Psoas muscle (tissue), 8 donors: ENCODE measurements around the gene SEBOX. TPM values are rescaled to one million over a fixed set of nuclear protein-coding genes. Genes with fewer than 3 reads are reported as not detected.

Source experiments
- ATAC-seq, 4 donors: fragments of 200-7000 bp; cut with Tn5 transposase; one replicate each; pipeline ENCODE4 v1.9.1; 2020; ENCODE audit warnings: moderate library complexity in 3 of 4, mild to moderate bottlenecking in 2 of 4
- DNase-seq, 2 donors: peaks; one replicate each; pipeline ENCODE4 v3.0.0-alpha.2; 2020
- H3K27ac ChIP-seq: fragments of 200-600 bp; one replicate; pipeline ENCODE4 v1.8.0; 2022
- H3K27me3 ChIP-seq, 3 donors: fragments of 200-600 bp in 1 of 3; one replicate each; pipeline versions ENCODE4 v1.6.1 to v1.8.0; 2013 to 2022; ENCODE audit warnings: low read length in 2 of 3, mild to moderate bottlenecking in 2 of 3, moderate library complexity in 1 of 3; ENCODE audit not compliant: insufficient read depth in 3 of 3
- H3K36me3 ChIP-seq, 2 donors: fragments of 200-600 bp in 1 of 2; one replicate each; pipeline versions ENCODE4 v1.6.1 to v1.8.0; 2013 to 2022; ENCODE audit warnings: low read depth in 1 of 2, mild to moderate bottlenecking in 1 of 2, moderate library complexity in 1 of 2; ENCODE audit not compliant: insufficient read depth in 1 of 2
- H3K4me1 ChIP-seq: fragments of 200-600 bp; one replicate; pipeline ENCODE4 v1.8.0; 2022
- H3K4me3 ChIP-seq: fragments of 200-600 bp; one replicate; pipeline ENCODE4 v1.8.0; 2022; ENCODE audit warnings: mild to moderate bottlenecking
- H3K9me3 ChIP-seq: fragments of 200-600 bp; one replicate; pipeline ENCODE4 v1.8.0; 2022
- CTCF ChIP-seq: fragments of 200-600 bp; IDR thresholded peaks from one replicate; pipeline ENCODE4 v1.8.0; 2022; ENCODE audit warnings: antibody characterized with exemption
- WGBS, 3 donors: extraction: QIAGEN DNeasy Blood & Tissue Kit; methylation state at CpG; one replicate each; pipeline versions ENCODE4 v1.1.6 to v1.1.7; 2013; 5-methylcytosine and 5-hydroxymethylcytosine counted together
- intact Hi-C, 2 donors: fragments of 100-400 bp; cut with DNase I; formaldehyde crosslinking; loops; one replicate each; pipeline versions ENCODE4 v1.11.0 to v1.14.2; 2022
- polyA plus RNA-seq, 3 donors: library from polyadenylated mRNA; stranded (reverse); fragments of 200-250 nt; gene quantifications; one replicate each; pipeline ENCODE4 v1.2.3, GENCODE V29; 2013
- total RNA-seq, 4 donors: library from RNA; stranded (reverse); fragmentation: NEBNext Ultra II Directional in 2 of 4; extraction: Animal tissue kit (Norgen Biotek cat#: 25700) in 2 of 4; gene quantifications; one replicate each; pipeline versions ENCODE4 v1.2.1 to v1.2.4, GENCODE V29; 2021 to 2023
- donor health status: healthy with polysubstance abuse.
- donor health status: DM: no; HTN: no; CAD: no; lungs with moderate emphysema.
- donor health status: Bipolar disorder and iron deficiency.
- donor health status: healthy.
- donor health status: DM: yes; HTN: yes; CAD: no.
- donor health status: DM: no; HTN: no; CAD: no.
- donor health status: DM: no; HTN: no; CAD: no.
- donor health status: DM: yes; HTN: yes; CAD: no.

Gene SEBOX
- total and polyA plus RNA-seq, 7 donors, result not detected

- H3K27ac ChIP-seq, result peak within 1 kb of the TSS; percentile 94
- H3K36me3 ChIP-seq, result peaks cover 0 to 35% of the 10 kb centered on the region in 2 donors
- ATAC-seq (peak; percentile 97 to 98 (median 98)), DNase-seq (peak; percentile 99 to 100)
- 0 to 1% (median 1%) methylated on average over 61 to 62 of the region's 62 CpGs for WGBS, 3 donors
- no peak for TF ChIP-seq CTCF
- intact Hi-C loops, result loop anchor here (2.0 to 5.0 kb wide), 2 partner anchors 17 to 617 kb away; partner anchors contain the start of genes PHF12 (in 1 of the 2) and TMEM97 (in 1 of the 2)
- no peaks in the 10 kb centered on the region for H3K27me3 ChIP-seq
- no peaks in the 10 kb centered on the region for H3K9me3 ChIP-seq
- H3K4me1 ChIP-seq, result peaks cover 29% of the 10 kb centered on the region
- peak within 1 kb of the TSS; percentile 86 for H3K4me3 ChIP-seq
Measured at GRCh38 chr17:28335201-28335958, 29.6 kb downstream of the SEBOX start, which contains the start of the genes IFT20 and TNFAIP1. Gene IFT20, minus strand, starts transcription at chr17:28335472. Its CDS starts 3,487 bp downstream, at chr17:28331985. Gene TNFAIP1, plus strand, starts transcription at chr17:28335761. Its CDS starts 3,761 bp downstream, at chr17:28339522.

GRCh38 chr17:28334666-28335200 lies 30.3 kb downstream of the SEBOX start:
- intact Hi-C loops, result loop anchor here (2.0 to 5.0 kb wide), 2 partner anchors 16 to 618 kb away; partner anchors contain the start of genes PHF12 (in 1 of the 2) and TMEM97 (in 1 of the 2)
- DNase-seq (no peak), ATAC-seq (no peak)
- Histone ChIP-seq H3K9me3 (no peaks in the 10 kb centered on the region), H3K4me3 (peak overlapping the region; percentile 86), H3K27me3 (no peaks in the 10 kb centered on the region), H3K4me1 (peaks cover 29% of the 10 kb centered on the region), H3K27ac (peak overlapping the region; percentile 94), H3K36me3 (peaks cover 0 to 35% of the 10 kb centered on the region in 2 donors)
- WGBS, 3 donors, result 5 to 7% (median 6%) methylated on average over 18 of the region's 18 CpGs
- TF ChIP-seq CTCF, result no peak

DNA sequence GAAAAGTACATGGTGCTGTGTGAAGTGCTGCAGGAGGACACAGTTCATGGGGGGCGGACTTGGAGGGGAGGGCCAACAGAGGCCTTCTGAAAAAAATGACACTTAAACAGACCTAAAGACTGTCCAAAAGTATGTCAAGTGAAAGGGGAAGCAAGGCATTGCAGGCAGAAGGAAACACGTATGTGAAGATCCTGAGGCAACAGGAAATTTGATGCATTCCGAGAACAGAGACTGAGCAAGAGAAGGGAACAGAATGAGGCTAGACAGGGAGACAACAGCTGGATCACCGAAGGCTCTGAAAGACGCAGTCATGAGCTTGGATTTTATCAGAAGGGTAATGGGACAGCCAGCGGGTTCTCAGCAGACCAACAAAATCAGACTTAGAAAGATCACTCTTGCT lies 30.8 kb downstream of the SEBOX start:
- H3K9me3 ChIP-seq, result no peaks in the 10 kb centered on the region
- H3K27me3 ChIP-seq, result no peaks in the 10 kb centered on the region
- WGBS, 3 donors, result 46 to 54% (median 50%) methylated on average over 6 of the region's 6 CpGs
- peak overlapping the region; percentile 94 for H3K27ac ChIP-seq
- H3K4me1 ChIP-seq, result peaks cover 29% of the 10 kb centered on the region
- intact Hi-C loops, result loop anchor here in 1 of 2 donors (2.0 kb wide), 1 partner anchor 15 kb away; the partner anchor contains the start of gene TMEM97
- H3K4me3 ChIP-seq, result peak overlapping the region; percentile 86
- H3K36me3 ChIP-seq, result peaks cover 0 to 36% of the 10 kb centered on the region in 2 donors
- ATAC-seq, result no peak
- DNase-seq, result no peak
- no peak for TF ChIP-seq CTCF

DNA sequence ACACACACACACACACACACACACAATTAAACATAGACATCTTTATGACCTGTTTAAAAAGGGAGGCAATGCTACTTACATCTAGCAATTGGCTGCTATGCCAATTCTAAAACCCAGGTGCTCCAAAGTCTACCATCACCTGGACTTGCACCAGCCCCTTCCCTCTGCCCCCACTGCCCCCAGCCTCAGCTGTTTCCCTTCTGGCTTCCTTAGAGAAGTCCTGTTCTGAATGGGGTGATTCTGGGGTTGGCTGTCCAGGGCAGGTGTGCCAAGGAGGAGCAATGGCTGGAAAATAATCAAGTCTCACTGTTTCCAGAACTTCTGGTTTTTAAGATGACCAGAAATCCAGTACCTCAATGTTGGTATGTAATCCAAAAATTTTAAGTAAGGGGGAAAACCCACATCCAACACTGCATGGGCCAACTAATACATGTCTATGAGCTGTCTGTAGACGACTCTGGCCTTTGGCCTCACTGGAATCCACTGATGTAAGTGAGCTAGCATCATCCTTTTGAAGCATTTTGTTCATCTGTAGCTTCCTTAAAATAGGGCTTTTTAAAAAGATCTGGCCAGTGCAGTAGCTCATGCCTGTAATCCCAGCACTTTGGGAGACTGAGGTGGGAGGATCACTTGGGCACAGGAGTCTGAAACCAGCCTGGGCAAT lies 31.8 kb downstream of the SEBOX start:
- no peaks in the 10 kb centered on the region for H3K27me3 ChIP-seq
- no peaks in the 10 kb centered on the region for H3K9me3 ChIP-seq
- H3K4me3 ChIP-seq, result no peak overlapping the region
- DNase-seq (no peak), ATAC-seq (no peak)
- no peak for TF ChIP-seq CTCF
- peaks cover 28% of the 10 kb centered on the region for H3K4me1 ChIP-seq
- 54 to 67% (median 55%) methylated on average over 1 of the region's 1 CpG for WGBS, 3 donors
- H3K27ac ChIP-seq, result no peak overlapping the region
- intact Hi-C loops, result no loop called here
- H3K36me3 ChIP-seq, result peaks cover 2 to 45% of the 10 kb centered on the region in 2 donors
